T-helper 2 cell treated with Interferon-gamma antibody and Interleukin-4, amounts not matched to agents 100 ng/mL and 5 ng/mL, for 36 hours (primary cell): Measurements from ENCODE around the gene LIF. TPM values are rescaled to one million over a fixed set of nuclear protein-coding genes. Genes with fewer than 3 reads are reported as not detected.
"Not testable (repeated sequence)": the region's sequence is repeated elsewhere in the genome, so short reads cannot be mapped to it uniquely, and the experiment has no call there.

Experiments used
- intact Hi-C: fragments of 100-400 bp; cut with micrococcal nuclease; formaldehyde crosslinking; loops from one replicate; pipeline ENCODE4 v1.15.1; 2023
- total RNA-seq: library from RNA; stranded (reverse); gene quantifications from 2 replicates; pipeline ENCODE4 v1.2.3, GENCODE V29; 2022

LIF gene
- total RNA-seq, 1 donor from 2014 or later: 502 TPM

- intact Hi-C loops: no loop called here
These were observed 17.8 kb downstream of the LIF start for GRCh38 chr22:30228509-30229359.

GRCh38 chr22:30227438-30228228 lies 18.9 kb downstream of the LIF start:
- intact Hi-C loops: no loop called here

GRCh38 chr22:30226192-30226832 lies 20.2 kb downstream of the LIF start:
- intact Hi-C loops: no loop called here

- intact Hi-C loops: no loop called here
These were observed 21.2 kb downstream of the LIF start for GRCh38 chr22:30225220-30225927.

GRCh38 chr22:30224161-30224857 lies 22.2 kb downstream of the LIF start:
- intact Hi-C loops: loop anchor here (5.0 kb wide), 1 partner anchor 37 kb away; no protein-coding TSS in a partner anchor

- intact Hi-C loops: loop anchor here (5.0 kb wide), 1 partner anchor 36 kb away; no protein-coding TSS in a partner anchor
These were observed 23.3 kb downstream of the LIF start for GRCh38 chr22:30223303-30223702.

GRCh38 chr22:30222321-30222720 lies 24.2 kb downstream of the LIF start:
- intact Hi-C loops: loop anchor here (5.0 kb wide), 1 partner anchor 35 kb away; no protein-coding TSS in a partner anchor

- intact Hi-C loops: loop anchor here (5.0 kb wide), 1 partner anchor 34 kb away; no protein-coding TSS in a partner anchor
These were observed 25.2 kb downstream of the LIF start for GRCh38 chr22:30221121-30221992.

GRCh38 chr22:30220338-30221012 lies 26.1 kb downstream of the LIF start:
- intact Hi-C loops: loop anchor here (5.0 kb wide), 1 partner anchor 33 kb away; no protein-coding TSS in a partner anchor

- intact Hi-C loops: loop anchor here (5.0 kb wide), 1 partner anchor 32 kb away; no protein-coding TSS in a partner anchor
These were observed 26.8 kb downstream of the LIF start for GRCh38 chr22:30219668-30220278.

GRCh38 chr22:30219049-30219654 lies 27.4 kb downstream of the LIF start:
- intact Hi-C loops: no loop called here

- intact Hi-C loops: no loop called here
These were observed 28.6 kb downstream of the LIF start for GRCh38 chr22:30217698-30218560.

GRCh38 chr22:30216710-30217109 lies 29.8 kb downstream of the LIF start:
- intact Hi-C loops: no loop called here

- intact Hi-C loops: not testable (repeated sequence)
These were observed 30.3 kb downstream of the LIF start for GRCh38 chr22:30216272-30216671.

- intact Hi-C loops: no loop called here
These were observed 31.7 kb downstream of the LIF start for GRCh38 chr22:30214703-30215407.

- intact Hi-C loops: no loop called here
These were observed 33.5 kb downstream of the LIF start for GRCh38 chr22:30212996-30213441.
